Natural killer cell (primary cell): ENCODE measurements around the gene FCHO2. TPM values are rescaled to one million over a fixed set of nuclear protein-coding genes. Genes with fewer than 3 reads are reported as not detected.
"Not testable (repeated sequence)": the region's sequence is repeated elsewhere in the genome, so short reads cannot be mapped to it uniquely, and the experiment has no call there.

Source experiments
- ATAC-seq, 3 donors: fragments of 150-1000 bp in 2 of 3; fragments of 200-7000 bp in 1 of 3; cut with Tn5 transposase; 1 replicate in 1 of 3; 2 replicates in 2 of 3; pipeline ENCODE4 v1.10.0; 2021; ENCODE audit warnings: mild to moderate bottlenecking in 2 of 3, moderate library complexity in 2 of 3
- DNase-seq, 2 donors: peaks; one replicate each; pipeline versions ENCODE4 v3.0.0 to v3.0.0-alpha.2; 2013 to 2021; ENCODE audit warnings: mixed read lengths in 1 of 2
- H3K27ac ChIP-seq: one replicate; pipeline ENCODE4 v1.5.1; 2013; ENCODE audit warnings: mild to moderate bottlenecking, low read length
- H3K27me3 ChIP-seq: one replicate; pipeline ENCODE4 v1.6.1; 2013; ENCODE audit warnings: low read length; ENCODE audit not compliant: control insufficient read depth, insufficient read depth
- H3K36me3 ChIP-seq: one replicate; pipeline ENCODE4 v1.6.1; 2013; ENCODE audit warnings: low read length; ENCODE audit not compliant: control insufficient read depth, insufficient read depth
- H3K4me1 ChIP-seq: one replicate; pipeline ENCODE4 v1.6.1; 2013; ENCODE audit warnings: low read length; ENCODE audit not compliant: control insufficient read depth, insufficient read depth
- H3K4me3 ChIP-seq: one replicate; pipeline ENCODE4 v1.5.1; 2013; ENCODE audit warnings: low read length
- H3K9me3 ChIP-seq: one replicate; pipeline ENCODE4 v1.6.1; 2013; ENCODE audit warnings: low read length; ENCODE audit not compliant: control insufficient read depth, insufficient read depth
- H3K27ac Mint-ChIP-seq, 2 donors: one replicate each; pipeline ENCODE4 v1.8.0; 2022; ENCODE audit warnings: mild to moderate bottlenecking in 2 of 2, mixed read lengths in 2 of 2, moderate library complexity in 1 of 2
- H3K27me3 Mint-ChIP-seq, 2 donors: one replicate each; pipeline ENCODE4 v1.8.0; 2022; ENCODE audit warnings: low read depth in 2 of 2, mixed read lengths in 2 of 2
- H3K36me3 Mint-ChIP-seq: one replicate; pipeline ENCODE4 v1.8.0; 2022; ENCODE audit warnings: mixed read lengths
- H3K4me1 Mint-ChIP-seq, 2 donors: one replicate each; pipeline ENCODE4 v1.8.0; 2022; ENCODE audit warnings: mixed read lengths in 2 of 2
- H3K4me3 Mint-ChIP-seq: one replicate; pipeline ENCODE4 v1.8.0; 2022; ENCODE audit warnings: mild to moderate bottlenecking, moderate library complexity, mixed read lengths
- H3K9me3 Mint-ChIP-seq, 2 donors: one replicate each; pipeline ENCODE4 v1.8.0; 2022; ENCODE audit warnings: mixed read lengths in 2 of 2
- CTCF ChIP-seq: fragments of 200-600 bp; IDR thresholded peaks from one replicate; pipeline ENCODE4 v1.8.0; 2022; ENCODE audit warnings: antibody characterized with exemption
- WGBS: methylation state at CpG from one replicate; pipeline ENCODE4 v1.1.7; 2013; ENCODE audit warnings: missing lambda C conversion rate; ENCODE audit not compliant: insufficient coverage; 5-methylcytosine and 5-hydroxymethylcytosine counted together
- intact Hi-C: fragments of 100-400 bp; cut with micrococcal nuclease; formaldehyde crosslinking; loops from one replicate; pipeline ENCODE4 v1.14.2; 2022
- total RNA-seq, 4 donors: library from RNA; stranded (reverse); fragments of 120-200 nt in 1 of 4; gene quantifications; one replicate each; pipeline versions ENCODE4 v1.2.3 to v1.2.4, GENCODE V29; 2013 to 2022

Gene FCHO2
- total RNA-seq, 3 donors from 2014 or later (not counting 1 experiment from before 2014, with no cell fraction given): 18.5 to 23.4 (median 22.7) TPM

- Histone ChIP-seq H3K27ac (no peak overlapping the region), H3K27me3 (no peaks in the 10 kb centered on the region), H3K4me3 (no peak overlapping the region), H3K4me1 (no peaks in the 10 kb centered on the region), H3K36me3 (no peaks in the 10 kb centered on the region), H3K9me3 (no peaks in the 10 kb centered on the region)
- ATAC-seq (no peak), DNase-seq (no peak)
- no peaks in the 10 kb centered on the region for H3K27me3 Mint-ChIP-seq
- WGBS: 100% methylated on average over 1 of the region's 1 CpG
- no peaks in the 10 kb centered on the region for H3K9me3 Mint-ChIP-seq
- no peaks in the 10 kb centered on the region for H3K4me1 Mint-ChIP-seq
- no peak overlapping the region for H3K27ac Mint-ChIP-seq
- H3K36me3 Mint-ChIP-seq: no peaks in the 10 kb centered on the region
- intact Hi-C loops: no loop called here
- no peak overlapping the region for H3K4me3 Mint-ChIP-seq
- no peak for TF ChIP-seq CTCF
Measured at GRCh38 chr5:73008831-73009230, 53.0 kb downstream of the FCHO2 start.

GRCh38 chr5:73011612-73012011 is 55.8 kb downstream of the FCHO2 start:
- H3K27me3 ChIP-seq, H3K27ac ChIP-seq, H3K36me3 Mint-ChIP-seq, H3K4me3 ChIP-seq, intact Hi-C loops, H3K4me3 Mint-ChIP-seq, DNase-seq, H3K4me1 ChIP-seq, H3K36me3 ChIP-seq, H3K9me3 Mint-ChIP-seq, H3K27ac Mint-ChIP-seq, ATAC-seq, H3K4me1 Mint-ChIP-seq, H3K27me3 Mint-ChIP-seq, H3K9me3 ChIP-seq: not testable (repeated sequence)
- 97% methylated on average over 9 of the region's 9 CpGs for WGBS

- Histone ChIP-seq H3K27me3 (no peaks in the 10 kb centered on the region), H3K4me3 (no peak overlapping the region), H3K27ac (no peak overlapping the region), H3K36me3 (no peaks in the 10 kb centered on the region), H3K4me1 (no peaks in the 10 kb centered on the region), H3K9me3 (no peaks in the 10 kb centered on the region)
- no peaks in the 10 kb centered on the region for H3K27me3 Mint-ChIP-seq
- no peak overlapping the region for H3K27ac Mint-ChIP-seq
- DNase-seq: no peak
- intact Hi-C loops: no loop called here
- ATAC-seq: no peak
- WGBS: 100% methylated on average over 2 of the region's 2 CpGs
- H3K4me1 Mint-ChIP-seq: no peaks in the 10 kb centered on the region
- no peak for TF ChIP-seq CTCF
- no peaks in the 10 kb centered on the region for H3K36me3 Mint-ChIP-seq
- no peak overlapping the region for H3K4me3 Mint-ChIP-seq
- H3K9me3 Mint-ChIP-seq: no peaks in the 10 kb centered on the region
Measured at GRCh38 chr5:73018892-73019291, 63.1 kb downstream of the FCHO2 start.

- Histone ChIP-seq H3K4me3 (no peak overlapping the region), H3K9me3 (no peaks in the 10 kb centered on the region), H3K4me1 (no peaks in the 10 kb centered on the region), H3K27ac (no peak overlapping the region), H3K36me3 (no peaks in the 10 kb centered on the region), H3K27me3 (no peaks in the 10 kb centered on the region)
- no peaks in the 10 kb centered on the region for H3K36me3 Mint-ChIP-seq
- H3K27ac Mint-ChIP-seq: no peak overlapping the region
- H3K27me3 Mint-ChIP-seq: no peaks in the 10 kb centered on the region
- 86% methylated on average over 1 of the region's 2 CpGs for WGBS
- DNase-seq: no peak
- no peak overlapping the region for H3K4me3 Mint-ChIP-seq
- no peak for TF ChIP-seq CTCF
- H3K9me3 Mint-ChIP-seq: no peaks in the 10 kb centered on the region
- no peaks in the 10 kb centered on the region for H3K4me1 Mint-ChIP-seq
- no peak for ATAC-seq
- intact Hi-C loops: no loop called here
Measured at GRCh38 chr5:73019766-73020165, 63.9 kb downstream of the FCHO2 start.
